ENCODE data around the gene LCE3A.

DNA sequence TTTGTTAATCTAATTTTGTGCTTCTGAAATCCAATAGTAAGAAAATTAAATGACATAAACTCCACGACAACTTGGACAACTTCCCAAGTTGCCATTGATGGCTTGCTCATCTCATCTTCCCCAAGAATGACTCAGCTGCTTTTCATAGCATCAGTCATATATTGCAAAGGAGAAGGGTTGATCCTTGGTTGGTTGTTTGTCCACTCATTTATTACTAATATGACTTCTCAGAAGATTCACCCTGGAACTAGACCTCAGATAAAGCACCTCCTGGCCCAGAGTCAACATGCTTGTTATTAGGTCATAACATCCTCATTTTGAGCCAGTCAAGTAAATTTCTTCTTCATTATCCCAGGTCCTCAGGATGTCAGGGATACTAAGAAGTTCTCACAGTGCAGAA lies 40.3 kb downstream of the LCE3A start:
- TF ChIP-seq GATA2 (IDR thresholded peaks at IDR 0.05; ENCODE audit: low read depth, low read length) (no peak), GATA3 (IDR thresholded peaks at IDR 0.05; ENCODE audit: low read depth, low read length) (no peak)

Data from SH-SY5Y (cell line).